Tibial artery (tissue), 4 donors: ENCODE measurements around the gene DNASE1L2.

Experiments used
- DNase-seq, 2 donors: peaks; one replicate each; pipeline ENCODE4 v3.0.0-alpha.2; 2019
- H3K27ac ChIP-seq, 2 donors: fragments of 200-600 bp; sonication (generic) in 1 of 2; 1 replicate in 1 of 2; 2 replicates in 1 of 2; pipeline ENCODE4 v1.5.1; 2018 to 2019; ENCODE audit warnings: mild to moderate bottlenecking in 1 of 2
- H3K27me3 ChIP-seq, 2 donors: fragments of 200-600 bp; sonication (generic) in 1 of 2; one replicate each; pipeline versions ENCODE4 v1.5.1 to v1.6.0; 2016 to 2019
- H3K36me3 ChIP-seq, 3 donors: fragments of 200-600 bp; sonication (generic) in 2 of 3; one replicate each; pipeline ENCODE4 v1.5.1; 2016 to 2019; ENCODE audit warnings: mild to moderate bottlenecking in 2 of 3
- H3K4me1 ChIP-seq, 4 donors: fragments of 200-600 bp; sonication (generic) in 2 of 4; 1 replicate in 3 of 4; 2 replicates in 1 of 4; pipeline ENCODE4 v1.5.1; 2016 to 2019
- H3K4me3 ChIP-seq, 2 donors: fragments of 200-600 bp; sonication (generic) in 1 of 2; 1 replicate in 1 of 2; 2 replicates in 1 of 2; pipeline ENCODE4 v1.5.1; 2018 to 2019; ENCODE audit warnings: mild to moderate bottlenecking in 2 of 2
- H3K9me3 ChIP-seq, 3 donors: fragments of 200-600 bp; sonication (generic) in 1 of 3; one replicate each; pipeline ENCODE4 v1.5.1; 2016 to 2019
- intact Hi-C: fragments of 100-400 bp; cut with DNase I; formaldehyde crosslinking; loops from one replicate; pipeline ENCODE4 v1.15.0; 2023; ENCODE audit warnings: low total_unique reads
- TF ChIP-seq, protein P1 (sequence below), 2 experiments: fragments of 200-600 bp in 1 of 2; fragments of 450-650 bp in 1 of 2; IDR thresholded peaks; one replicate each; pipeline ENCODE4 v1.5.1; 2017 to 2019; ENCODE audit warnings: antibody characterized with exemption in 2 of 2, mild to moderate bottlenecking in 1 of 2, moderate library complexity in 1 of 2

DNASE1L2 gene

DNA sequence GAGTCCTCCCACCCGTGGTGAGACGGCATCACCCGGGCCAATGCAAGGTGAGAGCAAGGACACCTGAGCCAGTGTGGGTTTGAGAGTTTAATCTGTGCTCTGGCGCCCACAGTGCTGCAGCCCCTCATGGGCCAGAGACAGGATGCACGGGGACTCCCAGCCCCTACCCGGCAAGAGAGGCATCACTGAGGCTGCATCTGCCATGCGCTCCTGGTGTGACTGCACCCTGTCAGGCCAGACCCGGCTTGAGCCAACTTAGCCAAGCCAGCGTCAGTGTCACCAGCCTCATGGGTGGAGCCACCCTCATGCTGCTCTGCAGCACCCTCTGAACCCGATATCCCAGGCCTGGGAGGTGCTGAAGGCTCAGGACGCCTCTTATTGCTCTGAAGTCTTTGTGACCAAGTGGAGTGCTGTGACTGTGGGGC lies 24.3 kb upstream of the DNASE1L2 start:
- no peak for DNase-seq
- Histone ChIP-seq H3K36me3 (peaks cover 18 to 45% (median 32%) of the 10 kb centered on the region in 3 donors), H3K27ac (no peak overlapping the region), H3K4me1 (peaks cover 3 to 30% (median 23%) of the 10 kb centered on the region in 4 donors), H3K4me3 (no peak overlapping the region), H3K27me3 (no peaks in the 10 kb centered on the region), H3K9me3 (no peaks in the 10 kb centered on the region)
- TF ChIP-seq, protein P1, sequence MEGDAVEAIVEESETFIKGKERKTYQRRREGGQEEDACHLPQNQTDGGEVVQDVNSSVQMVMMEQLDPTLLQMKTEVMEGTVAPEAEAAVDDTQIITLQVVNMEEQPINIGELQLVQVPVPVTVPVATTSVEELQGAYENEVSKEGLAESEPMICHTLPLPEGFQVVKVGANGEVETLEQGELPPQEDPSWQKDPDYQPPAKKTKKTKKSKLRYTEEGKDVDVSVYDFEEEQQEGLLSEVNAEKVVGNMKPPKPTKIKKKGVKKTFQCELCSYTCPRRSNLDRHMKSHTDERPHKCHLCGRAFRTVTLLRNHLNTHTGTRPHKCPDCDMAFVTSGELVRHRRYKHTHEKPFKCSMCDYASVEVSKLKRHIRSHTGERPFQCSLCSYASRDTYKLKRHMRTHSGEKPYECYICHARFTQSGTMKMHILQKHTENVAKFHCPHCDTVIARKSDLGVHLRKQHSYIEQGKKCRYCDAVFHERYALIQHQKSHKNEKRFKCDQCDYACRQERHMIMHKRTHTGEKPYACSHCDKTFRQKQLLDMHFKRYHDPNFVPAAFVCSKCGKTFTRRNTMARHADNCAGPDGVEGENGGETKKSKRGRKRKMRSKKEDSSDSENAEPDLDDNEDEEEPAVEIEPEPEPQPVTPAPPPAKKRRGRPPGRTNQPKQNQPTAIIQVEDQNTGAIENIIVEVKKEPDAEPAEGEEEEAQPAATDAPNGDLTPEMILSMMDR (IDR thresholded peaks at IDR 0.05): no peak
- intact Hi-C loops: no loop called here

DNA sequence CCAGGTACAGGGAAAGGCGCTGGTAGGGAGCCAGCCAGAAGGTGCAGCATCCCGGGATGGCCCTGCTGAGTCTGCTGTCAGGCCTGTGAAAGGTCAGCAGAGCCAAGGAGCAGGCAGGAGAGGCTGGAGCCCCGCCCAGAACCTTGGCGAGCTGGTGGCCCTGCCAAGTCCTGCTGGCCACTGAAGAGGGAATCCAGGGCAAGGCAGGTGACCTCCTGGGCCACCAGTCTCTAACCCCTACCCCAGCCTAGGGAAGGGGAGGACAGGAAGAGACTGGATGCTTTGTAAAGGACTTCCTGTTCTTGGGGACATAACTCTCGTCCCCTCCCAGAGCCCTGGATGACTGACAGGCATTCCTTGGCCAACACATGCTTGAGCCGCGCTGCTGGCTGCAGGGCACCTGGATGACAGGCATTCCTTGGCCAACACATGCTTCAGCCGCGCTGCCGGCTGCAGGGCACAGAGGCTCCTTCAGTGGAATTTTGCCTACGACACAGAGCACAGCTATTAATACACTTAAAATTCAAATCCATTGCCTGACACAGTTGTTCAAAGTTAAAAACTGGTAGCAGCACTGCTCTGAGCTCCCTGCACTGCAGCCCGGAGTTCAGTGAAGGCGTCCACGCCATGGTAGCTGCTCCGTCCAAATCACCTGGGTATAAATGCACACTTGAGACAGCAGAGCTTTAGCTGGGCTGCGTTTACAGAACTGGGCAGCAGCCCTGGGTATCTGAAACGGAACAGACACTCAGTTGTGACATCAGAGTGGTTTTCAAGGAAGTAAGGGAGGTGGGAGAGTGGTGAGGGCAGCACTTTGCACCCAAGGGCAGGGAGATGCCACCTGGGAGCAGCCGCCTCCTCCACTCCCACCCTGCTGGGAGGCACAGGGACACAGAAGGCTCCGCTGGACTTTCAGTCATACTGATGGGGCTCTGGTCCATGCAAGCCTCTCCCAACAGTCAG lies 23.6 kb upstream of the DNASE1L2 start:
- Histone ChIP-seq H3K9me3 (no peaks in the 10 kb centered on the region), H3K36me3 (peaks cover 14 to 37% (median 28%) of the 10 kb centered on the region in 3 donors), H3K4me1 (peaks cover 3 to 29% (median 22%) of the 10 kb centered on the region in 4 donors), H3K27me3 (no peaks in the 10 kb centered on the region), H3K27ac (no peak overlapping the region), H3K4me3 (peak overlapping the region in 1 of 2 donors; percentile 96)
- TF ChIP-seq, protein P1 (IDR thresholded peaks at IDR 0.05): no peak
- intact Hi-C loops: no loop called here
- DNase-seq: no peak

DNA sequence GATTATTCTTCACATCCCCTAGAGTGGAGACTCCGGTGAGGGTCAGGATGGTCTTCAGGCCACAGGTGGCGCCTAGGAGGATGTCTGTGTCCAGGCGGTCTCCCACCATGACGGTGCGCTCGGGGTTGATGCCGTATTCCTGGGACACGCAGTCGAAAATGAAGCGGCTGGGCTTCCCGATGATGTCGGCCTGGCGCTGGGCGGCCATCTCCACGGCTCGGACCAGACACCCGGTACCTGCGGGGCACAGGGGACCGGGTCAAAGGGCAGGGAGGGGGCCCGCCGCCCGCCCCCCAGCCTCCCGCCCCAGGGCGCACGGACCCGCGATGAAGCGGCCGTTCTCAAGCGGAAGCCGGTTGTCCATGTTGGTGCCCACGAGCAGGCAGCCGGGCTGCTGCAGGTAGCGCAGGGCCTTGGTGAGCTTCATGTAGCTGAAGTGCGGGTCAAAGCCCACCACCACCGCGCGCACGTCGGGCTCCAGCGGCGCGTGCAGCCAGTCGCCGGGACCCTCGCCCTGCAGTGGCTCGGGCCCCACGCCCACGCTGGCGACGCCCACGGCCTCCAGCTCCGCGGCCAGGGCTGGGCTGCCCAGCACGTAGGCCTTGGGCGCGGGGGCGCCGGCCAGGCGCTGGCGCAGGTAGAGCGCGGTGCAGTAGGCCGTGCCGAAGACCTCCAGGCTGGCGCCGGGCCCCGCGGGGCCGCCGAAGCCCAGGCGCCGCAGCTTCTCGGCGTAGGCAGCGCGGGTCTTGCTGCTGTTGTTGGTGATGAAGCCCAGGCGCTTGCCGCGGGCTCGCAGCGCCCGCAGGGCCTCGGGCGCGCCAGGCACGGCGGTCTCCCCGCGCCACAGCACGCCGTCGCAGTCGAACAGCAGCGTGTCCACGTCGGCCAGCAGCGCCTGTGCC lies 22.2 kb upstream of the DNASE1L2 start:
- peaks cover 3 to 29% (median 22%) of the 10 kb centered on the region in 4 donors for H3K4me1 ChIP-seq
- H3K36me3 ChIP-seq: peaks cover under 1 to 23% (median 14%) of the 10 kb centered on the region in 3 donors
- no peaks in the 10 kb centered on the region for H3K27me3 ChIP-seq
- peak overlapping the region; percentile 77 to 80 for H3K27ac ChIP-seq
- intact Hi-C loops: no loop called here
- no peaks in the 10 kb centered on the region for H3K9me3 ChIP-seq
- TF ChIP-seq, protein P1 (IDR thresholded peaks at IDR 0.05): no peak
- DNase-seq: no peak
- H3K4me3 ChIP-seq: peak overlapping the region; percentile 91 to 96

GRCh38 chr16:2214719-2214968 lies 21.6 kb upstream of the DNASE1L2 start, which contains the start of gene PGP:
TSS of gene PGP (minus strand) at chr16:2214840. CDS start at chr16:2214777, 63 bp downstream.
- intact Hi-C loops: no loop called here
- H3K4me3 ChIP-seq: peak within 1 kb of the TSS; percentile 91 to 96
- H3K27me3 ChIP-seq: no peaks in the 10 kb centered on the region
- peaks cover 0 to 17% (median 8%) of the 10 kb centered on the region in 3 donors for H3K36me3 ChIP-seq
- DNase-seq: no peak
- peak within 1 kb of the TSS; percentile 77 to 80 for H3K27ac ChIP-seq
- no peaks in the 10 kb centered on the region for H3K9me3 ChIP-seq
- H3K4me1 ChIP-seq: peaks cover 3 to 29% (median 22%) of the 10 kb centered on the region in 4 donors
- TF ChIP-seq, protein P1 (IDR thresholded peaks at IDR 0.05): no peak

GRCh38 chr16:2216330-2216729 lies 19.9 kb upstream of the DNASE1L2 start:
- no peak overlapping the region for H3K4me3 ChIP-seq
- H3K27ac ChIP-seq: no peak overlapping the region
- H3K27me3 ChIP-seq: no peaks in the 10 kb centered on the region
- TF ChIP-seq, protein P1 (IDR thresholded peaks at IDR 0.05): no peak
- H3K4me1 ChIP-seq: peaks cover 3 to 29% (median 22%) of the 10 kb centered on the region in 4 donors
- peaks cover 0 to 9% (median 8%) of the 10 kb centered on the region in 3 donors for H3K36me3 ChIP-seq
- intact Hi-C loops: no loop called here
- no peak for DNase-seq
- no peaks in the 10 kb centered on the region for H3K9me3 ChIP-seq
